Pons (tissue), 1 donor: Measurements from ENCODE around the gene SLC16A5.
"Not testable (repeated sequence)": the region's sequence is repeated elsewhere in the genome, so short reads cannot be mapped to it uniquely, and the experiment has no call there.

Experiments
- DNase-seq: peaks from one replicate; pipeline ENCODE4 v3.0.0-alpha.2; 2016; ENCODE audit warnings: low spot score

Gene SLC16A5

DNA sequence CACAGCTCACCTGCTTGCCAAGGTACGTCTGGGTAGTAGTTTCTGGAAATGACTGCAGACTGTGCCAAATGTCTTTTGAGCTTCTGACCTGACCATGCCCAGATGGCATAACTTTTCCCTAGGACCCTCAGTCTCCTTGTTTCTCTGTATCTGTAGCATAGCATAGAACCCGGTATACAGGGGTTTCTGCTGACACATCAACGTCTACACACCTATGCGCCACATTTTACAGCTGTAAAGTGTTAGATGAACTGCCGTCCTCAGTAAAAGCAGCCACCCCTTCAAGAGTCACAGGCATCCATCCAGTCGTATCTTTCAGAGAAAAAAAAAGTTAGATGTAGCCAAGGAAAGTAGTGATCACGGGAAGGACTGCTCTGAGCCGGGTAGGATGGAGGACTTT, 23.3 kb upstream of the SLC16A5 start:
- DNase-seq, result no peak

DNA sequence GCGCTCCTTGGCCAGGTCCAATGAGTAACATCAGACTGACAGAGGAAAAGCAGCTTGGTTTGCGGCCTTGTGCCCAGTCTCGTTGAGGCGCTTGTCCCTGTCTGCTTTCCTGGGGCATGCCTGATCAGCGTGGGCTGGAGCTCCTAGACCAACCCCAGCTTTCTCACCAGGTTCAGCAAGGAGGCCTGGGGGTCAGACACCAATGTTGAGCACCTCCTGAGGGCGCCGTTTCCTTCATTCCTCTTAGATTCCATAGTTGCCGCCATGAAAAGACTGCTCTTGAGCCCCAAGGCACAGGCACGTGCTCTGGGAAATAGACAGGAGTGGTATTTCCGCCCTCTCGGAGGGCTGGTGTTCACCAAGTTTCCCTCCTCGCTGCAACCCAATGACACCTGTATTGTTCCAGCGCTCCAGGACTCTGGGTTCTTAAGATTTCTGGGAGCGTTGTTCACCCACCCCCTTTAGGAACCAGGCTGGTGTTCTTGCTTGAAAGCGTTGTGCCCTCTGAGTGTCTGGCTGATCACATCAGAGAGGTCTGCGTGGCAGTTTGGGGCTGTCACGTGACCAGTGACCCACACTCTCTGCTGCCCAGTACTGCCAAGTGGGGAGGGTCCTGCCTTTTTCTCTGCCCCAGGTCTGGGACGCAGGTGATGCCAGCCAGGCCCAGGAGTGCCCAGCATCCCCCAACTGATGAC, 22.7 kb upstream of the SLC16A5 start:
- no peak for DNase-seq

DNA sequence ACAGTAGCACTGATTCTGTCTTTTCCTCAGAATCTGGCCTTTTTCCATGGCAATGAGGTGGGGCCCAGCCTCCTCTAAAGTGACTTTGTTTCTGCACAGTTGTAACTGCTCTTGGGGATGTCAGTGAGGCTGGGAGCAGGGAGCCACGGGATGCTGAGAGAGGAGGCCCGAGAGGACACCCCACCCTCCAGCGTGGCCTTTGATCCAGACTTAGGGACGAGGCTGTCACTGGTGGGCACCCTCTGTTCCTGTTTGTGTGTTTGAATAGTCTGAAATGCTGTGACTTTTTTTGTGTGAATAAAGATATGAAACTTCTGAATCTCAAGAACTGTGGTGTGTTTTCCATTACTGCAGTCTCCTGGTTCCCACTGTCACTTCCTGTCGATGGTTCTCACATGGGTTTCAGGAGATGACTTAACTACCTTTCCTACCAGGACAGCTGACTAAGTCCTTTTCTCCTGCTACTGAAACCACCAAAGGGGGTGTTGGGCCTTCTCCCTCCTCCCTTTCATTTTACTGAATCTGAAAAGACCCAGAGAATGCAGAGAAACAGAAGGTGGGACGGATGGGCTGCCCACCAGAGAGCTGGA, 22.1 kb upstream of the SLC16A5 start:
- no peak for DNase-seq

DNA sequence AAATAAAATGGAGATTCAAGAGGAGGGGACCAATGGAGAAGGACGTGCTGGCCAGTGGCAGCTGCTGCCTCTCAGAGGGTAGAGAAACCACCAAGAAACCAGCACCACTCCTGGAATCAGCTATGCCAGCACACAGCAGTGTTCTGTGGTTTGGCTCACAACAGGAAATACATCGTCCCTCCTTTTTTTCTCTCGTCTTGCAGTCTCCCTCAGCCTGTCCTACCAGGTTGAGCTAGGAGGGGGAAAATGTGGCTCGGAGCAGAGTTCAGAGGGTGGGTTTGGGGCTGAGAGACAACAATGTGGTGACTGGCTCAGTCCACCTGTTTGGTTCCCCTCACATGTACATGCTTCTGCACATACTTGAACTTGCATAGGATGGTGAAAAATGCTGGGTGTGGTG, 19.9 kb upstream of the SLC16A5 start:
- DNase-seq, result no peak

DNA sequence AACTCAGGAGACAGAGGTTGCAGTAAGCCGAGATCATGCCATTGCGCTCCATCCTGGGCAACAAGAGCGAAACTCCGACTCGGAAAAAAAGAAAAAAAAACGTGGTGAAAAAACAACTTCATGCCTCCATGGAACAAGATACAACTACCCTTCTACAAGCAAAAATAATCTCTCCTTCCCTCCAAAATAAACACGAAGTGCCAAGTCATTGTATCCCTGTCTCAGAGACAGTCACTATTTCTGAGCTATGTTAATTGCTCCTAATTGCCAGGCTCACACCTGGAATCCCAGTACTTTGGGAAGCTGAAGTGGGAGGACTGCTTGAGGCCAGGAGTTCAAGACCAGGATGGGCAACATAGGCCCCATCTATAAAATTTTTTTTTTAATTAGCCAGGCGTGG, 19.0 kb upstream of the SLC16A5 start:
- no peak for DNase-seq

DNA sequence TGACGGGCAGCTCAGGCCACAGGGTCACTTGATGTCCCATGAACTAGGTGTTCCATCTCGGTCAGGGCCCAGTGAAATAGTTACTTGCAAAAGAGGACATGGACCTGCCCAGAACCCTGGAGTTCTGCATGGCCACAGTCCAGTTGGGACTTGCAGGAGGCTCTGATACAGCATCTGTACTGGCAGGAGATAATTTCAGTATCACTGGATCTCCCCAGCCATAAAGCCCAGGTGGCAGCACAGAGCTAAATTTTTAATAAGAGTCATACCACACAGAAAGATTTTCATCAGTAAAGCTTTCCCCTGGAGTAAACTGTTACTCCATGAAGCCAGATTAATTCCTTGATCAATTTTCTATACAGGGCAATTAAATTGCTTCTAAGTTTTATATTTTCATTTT, 18.0 kb upstream of the SLC16A5 start:
- DNase-seq, result no peak

DNA sequence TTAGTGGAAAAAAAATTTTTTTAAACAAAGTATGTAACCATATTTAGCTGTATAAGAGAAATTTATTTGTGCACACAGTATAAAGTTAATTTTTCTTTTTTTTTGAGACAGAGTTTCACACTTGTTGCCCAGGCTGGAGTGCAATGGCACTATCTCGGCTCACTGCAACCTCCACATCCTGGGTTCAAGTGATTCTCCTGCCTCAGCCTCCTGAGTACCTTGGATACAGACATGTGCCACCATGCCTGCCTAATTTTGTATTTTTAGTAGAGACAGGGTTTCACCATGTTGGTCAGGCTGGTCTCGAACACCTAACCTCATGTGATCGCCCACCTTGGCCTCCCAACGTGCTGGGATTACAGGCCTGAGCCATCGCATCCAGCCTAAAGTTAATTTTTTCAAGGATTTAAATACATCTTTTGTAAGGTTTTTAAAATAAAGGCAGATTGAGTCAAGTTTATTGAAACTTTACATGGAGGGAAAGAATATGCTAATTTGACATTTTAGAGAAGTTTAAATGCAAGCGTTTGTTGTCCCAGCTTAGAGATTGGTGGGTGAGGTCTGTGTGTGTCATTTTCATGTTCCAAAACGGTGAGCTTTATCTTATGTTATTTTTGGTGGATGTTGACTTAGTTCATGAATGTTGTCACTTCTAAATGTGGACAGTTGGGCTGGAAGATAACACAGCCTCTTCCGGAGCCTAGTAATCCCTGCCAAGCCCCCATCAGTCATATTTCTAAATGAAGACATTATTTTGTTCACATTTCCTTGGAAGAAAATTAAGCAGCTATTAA, 16.1 kb upstream of the SLC16A5 start:
- DNase-seq, result not testable (repeated sequence)

DNA sequence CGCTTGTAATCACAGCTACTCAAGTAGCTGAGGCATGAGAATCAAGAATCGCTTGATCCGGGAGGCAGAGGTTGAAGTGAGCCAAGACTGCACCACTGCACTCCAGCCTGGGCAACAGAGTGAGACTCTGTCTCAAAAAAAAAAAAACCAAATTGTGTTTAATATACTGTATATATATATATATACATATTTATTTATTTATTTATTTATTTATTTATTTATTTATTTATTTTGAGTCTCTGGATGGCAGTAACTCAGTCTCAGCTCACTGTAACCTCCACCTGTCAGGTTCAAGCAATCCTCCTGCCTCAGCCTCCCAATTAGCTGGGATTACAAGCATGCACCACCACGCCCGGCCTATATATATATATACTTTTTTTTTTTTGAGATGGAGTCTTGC, 14.8 kb upstream of the SLC16A5 start:
- not testable (repeated sequence) for DNase-seq

DNA sequence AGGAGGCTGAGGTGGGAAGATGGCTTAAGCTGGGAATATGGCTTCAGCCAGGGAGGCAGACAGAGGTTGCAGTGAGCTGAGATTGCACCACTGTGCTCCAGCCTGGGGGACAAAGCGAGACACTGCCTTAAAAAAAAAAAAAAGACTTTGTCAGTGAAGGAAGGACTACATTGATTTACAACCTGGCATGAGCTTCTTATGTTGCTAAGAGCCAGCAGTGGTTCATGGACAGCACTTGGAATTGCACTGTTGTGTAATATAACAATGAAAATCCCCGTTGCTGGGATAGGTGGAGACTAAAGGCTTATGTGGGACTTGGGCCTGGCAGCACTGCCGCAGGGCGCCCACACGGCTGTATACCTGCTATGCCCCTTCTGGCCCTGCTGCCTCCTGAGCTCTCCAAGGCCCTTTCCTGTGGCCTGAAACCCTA, 14.1 kb upstream of the SLC16A5 start:
- DNase-seq, result no peak

DNA sequence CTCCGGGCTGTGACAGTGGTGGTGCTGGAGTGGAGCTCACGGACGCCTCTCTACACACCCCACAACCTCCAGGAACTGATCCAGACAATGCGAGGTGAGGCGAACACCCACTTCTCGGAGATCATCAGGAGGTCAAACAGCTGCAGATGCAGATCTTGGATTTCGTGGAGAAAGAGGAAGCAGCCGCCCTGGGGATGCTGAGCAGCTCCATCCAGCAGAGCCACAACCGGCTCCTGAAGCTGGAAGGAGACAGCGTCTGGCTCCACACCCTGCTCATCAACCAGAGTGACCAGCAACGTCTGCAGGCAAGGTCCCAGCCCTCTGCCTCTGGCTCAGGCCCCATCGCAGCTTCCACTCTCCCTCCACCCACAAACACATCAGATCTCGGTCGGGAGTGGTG, 13.2 kb upstream of the SLC16A5 start:
- DNase-seq, result no peak

DNA sequence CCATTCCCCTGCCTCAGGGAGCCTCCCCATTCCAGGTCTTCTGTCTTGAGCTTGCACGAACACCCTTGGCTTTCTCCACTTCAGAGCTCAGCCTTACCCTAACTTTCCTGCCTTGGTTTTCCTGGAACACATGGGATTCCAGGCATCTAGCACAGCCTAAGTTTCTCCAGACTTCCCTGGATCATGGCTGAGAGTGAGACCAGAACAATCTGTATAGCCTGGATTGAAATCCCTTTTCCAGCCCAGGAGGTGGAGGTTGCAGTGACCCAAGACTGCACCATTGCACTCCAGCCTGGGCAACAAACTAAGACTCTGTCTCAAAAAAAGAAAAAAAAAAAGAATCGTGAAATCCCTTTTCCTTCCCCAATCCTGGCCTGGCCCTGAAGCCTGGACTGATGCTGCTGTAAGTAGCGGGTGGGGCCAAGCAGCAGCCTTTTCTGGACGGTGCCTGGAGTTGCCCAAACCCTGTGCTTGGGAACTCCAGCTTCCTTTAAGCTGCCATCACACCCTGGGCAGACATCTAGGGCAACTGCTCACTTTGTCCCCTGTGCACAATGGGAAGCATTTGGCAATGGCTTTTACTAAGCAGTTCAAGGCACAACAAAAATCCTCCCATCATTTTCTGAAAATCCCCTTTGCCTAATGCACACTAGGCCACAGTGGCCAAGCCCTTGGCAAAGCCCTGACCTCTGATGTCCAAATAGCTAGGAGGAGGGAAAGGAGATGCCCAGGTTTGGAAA, 12.0 kb upstream of the SLC16A5 start:
- no peak for DNase-seq

DNA sequence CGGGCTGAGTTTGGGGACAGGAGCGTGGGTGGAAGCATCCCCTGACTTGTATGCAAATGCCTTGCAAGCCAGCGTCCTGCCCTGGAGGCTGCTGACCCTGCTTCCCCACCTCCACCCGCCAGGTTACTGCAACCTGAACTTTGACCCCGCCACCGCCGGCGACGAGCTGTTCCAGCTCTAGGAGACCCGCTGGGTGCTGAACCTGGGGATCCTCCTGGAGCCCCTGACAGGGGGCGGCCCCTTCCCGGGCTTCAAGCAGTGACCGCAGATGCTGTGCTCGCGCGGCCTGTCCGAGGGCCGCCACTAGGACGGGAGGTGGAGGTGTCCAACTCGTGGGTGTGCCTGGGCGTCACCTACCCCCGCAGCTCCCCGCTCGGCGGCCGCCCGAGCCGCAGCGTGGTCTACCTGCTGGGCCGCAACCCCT, 10.7 kb upstream of the SLC16A5 start:
- DNase-seq, result no peak

DNA sequence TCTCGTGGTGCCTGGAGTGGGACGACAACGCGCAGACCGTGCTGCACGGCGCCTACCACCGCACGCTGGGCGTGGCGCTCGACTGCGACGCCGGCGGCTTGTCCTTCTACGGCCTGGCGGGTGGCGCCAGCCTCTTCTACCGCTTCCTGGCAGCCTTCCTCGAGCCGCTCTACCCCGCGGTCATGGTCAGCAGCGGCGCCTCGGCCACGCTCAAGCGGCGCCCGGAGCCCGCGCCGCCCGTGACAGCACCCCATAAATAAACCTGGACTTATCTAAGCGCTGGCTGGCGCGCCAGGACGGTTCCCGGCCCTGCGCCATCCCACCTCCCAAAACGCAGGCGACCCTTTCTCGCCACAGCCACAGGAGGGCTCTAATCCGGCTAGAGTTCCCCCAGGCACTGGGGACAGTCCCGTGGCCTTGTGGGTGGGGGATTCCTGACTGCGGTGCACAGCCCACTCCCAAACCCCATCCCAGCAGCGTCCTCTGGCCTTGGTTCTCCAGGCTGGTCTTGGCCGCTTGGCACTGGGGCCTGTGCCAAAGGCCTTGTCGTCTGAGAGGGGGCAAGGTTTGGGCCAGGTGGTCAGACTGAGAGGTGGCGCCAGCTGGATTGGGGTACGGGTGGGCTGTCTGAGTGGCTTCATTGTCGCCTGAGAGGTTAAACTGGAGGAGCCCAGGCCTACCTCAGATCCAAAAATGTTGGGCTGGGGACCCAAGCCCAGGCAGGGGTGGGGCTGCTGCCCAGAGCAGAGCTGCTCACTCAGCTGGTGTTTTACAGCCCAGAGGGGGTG, 10.1 kb upstream of the SLC16A5 start:
- peak; percentile 32 for DNase-seq

DNA sequence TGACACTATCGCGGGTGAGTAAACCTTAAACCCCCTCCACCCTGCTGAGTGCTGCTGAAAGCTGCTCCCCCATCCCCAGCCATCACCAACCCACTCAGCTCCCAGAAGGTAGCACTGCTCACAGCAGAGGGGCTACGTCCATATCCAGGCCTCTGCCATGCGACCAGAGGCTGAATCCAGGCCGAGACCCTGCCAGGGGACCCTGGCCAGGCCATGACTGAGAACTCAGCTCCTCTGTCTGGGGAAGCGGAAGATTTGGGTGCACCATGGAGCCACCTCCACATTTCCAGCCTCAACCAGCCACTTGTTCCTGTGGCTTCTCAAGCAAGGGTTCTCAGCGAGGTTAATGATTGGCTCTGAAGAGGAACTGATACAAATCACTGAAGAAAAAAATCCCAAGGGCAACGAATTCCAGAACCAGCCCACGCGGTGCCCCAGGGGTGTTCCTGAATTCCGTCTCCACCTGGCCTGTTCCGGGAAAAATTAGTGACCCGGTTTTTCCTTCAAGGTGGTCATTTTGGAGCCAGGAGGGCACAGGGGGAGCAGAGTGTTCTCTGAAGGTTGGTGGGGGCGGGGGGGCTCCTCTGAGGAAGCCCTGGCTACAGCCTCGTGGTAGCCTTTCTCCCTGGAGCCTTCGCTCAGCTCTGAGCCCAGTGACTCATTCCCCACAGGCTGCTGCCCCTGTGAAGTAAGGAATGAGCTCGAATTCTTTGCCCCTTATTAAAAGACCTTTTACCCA, 9.3 kb upstream of the SLC16A5 start:
- no peak for DNase-seq

DNA sequence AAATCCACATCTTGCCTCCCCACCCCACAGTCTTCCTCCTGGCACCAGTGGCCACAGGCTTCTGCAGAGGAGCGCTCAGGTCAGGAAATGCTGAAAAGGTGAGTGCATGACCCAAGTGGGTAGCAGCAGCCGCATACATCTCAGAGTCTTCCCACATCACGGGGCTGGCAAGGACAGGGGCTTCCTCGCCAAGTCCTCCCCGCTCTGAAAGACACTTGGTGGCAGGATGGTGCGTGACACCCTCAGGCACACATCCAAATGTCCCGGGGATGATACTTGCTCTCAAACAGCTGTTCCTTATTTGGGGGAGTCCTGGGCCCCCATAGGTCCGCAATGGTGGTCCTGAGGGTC, 8.8 kb upstream of the SLC16A5 start:
- no peak for DNase-seq

DNA sequence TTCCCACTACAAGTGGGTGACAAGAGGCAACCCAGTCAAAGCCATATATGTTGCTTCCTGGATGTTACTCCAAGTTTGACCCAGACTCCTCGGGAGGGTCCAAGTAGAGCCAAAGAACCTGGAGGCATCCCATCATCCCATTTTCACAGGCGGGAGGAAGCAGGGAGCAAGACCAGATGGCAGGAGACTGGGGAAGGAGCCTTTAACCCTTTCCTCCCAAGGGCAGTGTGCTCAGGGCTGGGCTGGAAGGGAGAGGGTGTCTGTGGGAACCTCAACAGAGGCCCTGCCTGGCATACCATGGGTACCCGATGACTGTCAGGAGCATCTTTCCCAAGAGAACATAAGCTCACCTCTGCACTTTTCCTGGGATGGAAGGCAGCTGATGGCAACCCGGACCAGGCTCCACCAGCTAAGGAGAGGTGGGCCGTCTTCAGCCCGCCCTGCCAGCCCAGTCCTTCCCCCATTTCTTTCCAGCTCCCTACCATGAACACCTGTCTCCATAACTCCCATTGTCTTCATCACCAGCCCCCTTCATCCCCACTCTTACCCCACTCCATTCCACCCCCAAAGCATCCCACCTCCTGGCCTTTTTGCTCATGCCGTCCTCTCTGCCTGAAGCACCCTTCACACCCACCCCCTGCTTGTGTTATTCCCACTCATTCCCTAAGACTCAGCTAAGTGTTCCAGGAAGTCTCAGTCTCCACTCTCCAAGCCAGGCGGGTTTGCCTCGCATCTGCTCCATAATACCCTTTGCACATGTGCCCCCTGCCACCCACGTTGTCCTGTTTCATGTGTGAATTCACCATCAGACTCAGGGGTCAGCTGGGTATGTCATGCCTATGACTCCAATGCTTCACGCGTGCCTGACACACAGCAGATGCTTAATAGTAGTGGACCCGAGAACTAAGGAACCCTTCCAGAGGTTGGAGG, 5.9 kb upstream of the SLC16A5 start:
- DNase-seq, result no peak

DNA sequence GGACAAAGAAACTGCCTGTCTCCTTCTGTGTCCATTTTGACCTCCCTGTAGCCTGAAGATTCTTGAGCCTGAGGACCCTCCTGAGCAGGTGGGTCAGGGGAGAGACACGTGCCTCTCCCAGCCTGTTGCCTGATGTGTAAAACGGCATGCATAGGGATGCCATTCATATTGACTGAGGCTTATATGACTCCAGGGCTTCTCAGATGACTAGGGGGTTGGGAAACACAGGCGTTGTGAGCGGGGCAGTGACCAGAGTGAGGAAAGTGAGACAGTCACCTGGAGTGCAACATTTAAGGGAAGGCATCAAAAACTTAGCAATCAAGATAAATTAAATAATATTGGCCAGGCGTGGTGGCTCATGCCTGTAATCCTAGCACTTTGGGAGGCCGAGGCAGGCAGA, 5.1 kb upstream of the SLC16A5 start:
- no peak for DNase-seq

DNA sequence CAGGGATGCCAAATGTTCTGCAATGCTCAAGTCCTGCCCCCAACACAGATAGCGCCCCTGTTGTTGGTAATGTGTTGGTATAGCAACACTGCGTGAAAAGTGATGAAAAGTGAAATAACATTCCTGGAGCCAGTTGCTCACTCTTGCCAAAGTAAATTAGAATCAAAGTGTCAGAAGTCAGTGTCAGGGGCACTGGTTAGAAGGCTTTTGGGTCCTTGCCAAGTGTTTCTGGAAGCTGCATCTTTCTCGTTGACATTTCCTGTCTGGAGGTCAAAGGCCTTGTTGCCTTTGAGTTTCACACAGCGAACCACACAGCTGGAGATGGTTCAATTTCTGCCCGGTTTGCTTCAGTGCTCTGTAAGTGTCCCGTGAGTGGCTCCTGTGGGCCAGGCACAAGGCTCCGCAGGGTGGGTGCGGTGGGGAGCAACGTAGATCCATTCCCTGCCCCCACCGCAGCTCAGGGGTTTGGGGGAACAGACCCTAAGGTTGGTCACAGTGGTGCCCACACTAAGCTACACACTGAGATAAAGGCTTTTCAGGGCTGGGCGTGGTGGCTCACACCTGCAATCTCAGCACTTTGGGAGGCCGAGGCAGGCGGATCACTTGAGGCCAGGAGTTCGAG, 3.6 kb upstream of the SLC16A5 start:
- no peak for DNase-seq

DNA sequence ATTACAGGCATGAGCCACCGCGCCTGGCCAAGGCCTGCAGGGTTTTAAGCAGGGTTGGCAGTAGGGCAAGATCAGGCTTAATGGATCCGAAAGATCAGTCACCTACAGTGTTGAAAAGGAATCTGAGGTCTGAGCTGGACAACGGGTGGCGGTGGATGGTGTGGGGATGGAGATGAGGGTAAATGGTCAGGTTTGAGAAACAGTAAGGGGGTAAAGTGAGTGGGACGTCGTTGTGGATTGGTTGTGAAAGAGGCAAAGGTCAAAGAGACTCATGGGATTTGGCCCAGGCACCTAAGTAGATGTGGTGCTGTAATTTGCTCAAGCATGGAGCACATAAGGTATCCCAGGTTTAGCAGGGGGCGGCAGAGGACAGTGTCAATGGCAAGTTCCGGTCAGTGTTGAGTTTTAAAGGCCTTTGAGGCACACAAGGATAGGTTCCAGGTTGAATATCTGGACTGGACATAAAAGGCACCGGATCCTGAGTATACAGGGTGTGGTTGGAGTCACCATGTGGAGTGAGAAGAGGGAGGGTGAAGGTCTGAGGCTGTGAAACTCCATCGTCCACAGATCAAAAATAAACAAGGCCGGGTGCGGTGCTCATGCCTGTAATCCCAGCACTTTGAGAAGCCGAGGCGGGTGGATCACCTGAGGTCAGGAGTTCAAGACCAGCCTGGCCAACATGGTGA, 1.1 kb upstream of the SLC16A5 start:
- no peak for DNase-seq
